Activated CD8-positive, alpha-beta memory T cell treated with anti-CD3 and anti-CD28 coated beads for 24 hours (primary cell): ENCODE measurements around the gene FCN2.

Source experiments
- DNase-seq: peaks from one replicate; pipeline ENCODE4 v3.0.0-alpha.2; 2020

Gene FCN2

GRCh38 chr9:134913041-134913712, 32.6 kb downstream of the FCN2 start:
- peak; percentile 47 for DNase-seq

DNA sequence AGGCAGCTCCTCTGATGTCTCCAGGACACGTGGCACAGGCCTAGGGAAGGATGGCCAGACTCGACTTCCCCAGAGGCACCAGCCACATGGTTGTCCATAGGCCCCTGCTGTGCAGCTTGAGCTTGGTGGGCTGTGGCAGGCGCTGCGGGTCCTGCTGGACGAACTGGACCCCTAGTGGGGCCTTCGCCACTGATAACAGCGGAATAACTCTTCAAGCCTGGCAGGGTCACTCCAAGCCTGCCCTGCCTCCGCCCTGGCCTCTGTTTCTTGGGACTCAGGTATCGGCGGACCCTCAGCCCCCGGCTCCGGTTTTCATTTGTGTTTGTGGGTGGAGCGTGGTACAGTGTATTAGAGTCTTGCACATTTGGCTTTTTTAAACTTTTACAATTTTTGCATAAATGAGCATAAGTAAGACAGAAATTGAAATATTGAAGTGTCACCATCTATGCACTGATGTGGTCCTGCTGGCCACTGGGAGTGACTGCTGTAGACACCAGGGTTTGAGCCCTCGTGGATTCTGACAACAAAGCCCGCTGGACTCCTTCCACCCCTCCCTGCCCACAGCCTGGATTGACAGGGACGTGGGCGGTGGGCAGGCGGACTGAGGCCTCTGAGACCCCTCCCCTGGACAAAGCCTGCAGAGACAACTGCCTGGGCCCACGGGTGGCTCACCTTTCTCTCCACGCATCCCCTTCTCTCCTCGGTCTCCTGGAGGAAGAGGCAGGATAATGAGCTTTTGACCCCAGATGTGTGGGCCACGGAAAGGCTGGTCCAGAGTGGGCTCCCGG, 33.3 kb downstream of the FCN2 start:
- DNase-seq: peak; percentile 43

GRCh38 chr9:134914501-134914834, 33.9 kb downstream of the FCN2 start:
- no peak for DNase-seq

DNA sequence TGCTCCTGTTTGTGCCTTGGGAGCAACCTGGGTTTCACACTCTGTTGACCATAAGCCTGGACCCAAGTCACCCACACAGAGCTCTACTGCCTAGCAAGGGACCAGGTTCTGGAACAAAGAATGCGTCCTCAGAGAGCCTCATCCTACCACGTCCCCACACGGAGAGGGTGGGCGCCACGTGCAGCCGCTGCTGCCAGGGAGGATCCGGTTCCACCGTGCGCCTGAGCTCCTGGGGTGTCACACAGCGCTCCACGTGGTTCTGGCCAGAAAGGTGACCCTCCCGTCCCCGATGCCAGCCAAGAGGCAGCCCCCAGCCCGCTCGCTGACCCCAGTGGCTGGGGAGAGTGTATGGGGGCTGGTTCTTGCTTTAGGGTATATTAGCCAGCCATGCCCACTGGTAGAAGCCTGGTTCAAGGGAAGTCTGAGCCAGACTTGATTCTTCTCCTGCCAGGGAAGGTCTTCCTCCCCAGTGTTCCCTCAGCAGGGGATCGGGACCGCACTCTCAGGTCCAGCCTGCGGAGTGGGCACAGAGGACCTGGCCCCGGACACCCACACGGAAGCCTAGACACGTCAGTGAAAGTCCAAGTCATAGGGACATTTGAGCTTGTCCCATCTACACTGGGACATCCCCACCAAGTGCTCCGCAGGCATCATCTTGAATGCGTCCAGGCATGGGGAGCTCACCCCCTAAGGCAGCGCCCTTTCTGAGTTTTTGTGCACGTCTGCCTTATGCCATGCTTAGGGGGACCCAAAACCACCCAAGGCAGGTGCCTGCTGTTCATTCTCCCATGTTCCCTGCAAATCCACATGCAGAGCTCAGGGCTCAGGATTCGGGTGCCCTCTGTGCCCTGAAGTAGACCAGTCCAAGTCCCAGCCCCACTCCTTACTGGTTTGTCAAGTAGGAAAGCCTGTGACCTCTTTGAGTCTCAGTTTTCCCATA, 34.7 kb downstream of the FCN2 start:
- no peak for DNase-seq

DNA sequence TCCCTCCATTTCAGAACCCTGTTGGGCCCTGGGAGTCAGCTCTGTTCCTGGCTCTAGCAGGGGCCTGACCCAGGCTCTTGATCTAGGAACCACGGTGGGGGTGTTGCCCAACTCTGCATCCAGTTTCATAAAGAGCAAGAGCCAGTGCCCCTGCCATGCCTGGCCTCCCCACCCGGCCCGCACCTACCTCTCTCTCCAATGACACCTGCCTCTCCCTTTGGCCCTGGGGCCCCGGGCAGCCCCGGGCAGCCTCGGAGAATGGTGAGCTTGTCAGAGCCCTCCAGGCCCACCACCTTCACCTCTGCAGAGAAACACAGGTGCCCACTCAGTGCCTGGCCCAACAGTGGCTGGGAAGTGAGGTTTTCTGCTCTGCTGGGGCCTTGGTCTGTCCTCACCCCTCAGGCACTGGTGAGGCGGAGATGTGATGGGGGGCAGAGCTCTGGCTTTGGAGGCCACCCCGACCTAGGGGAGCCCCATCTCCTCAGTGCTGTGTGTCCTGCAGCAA, 35.6 kb downstream of the FCN2 start:
- no peak for DNase-seq

GRCh38 chr9:134917431-134918373, 37.1 kb downstream of the FCN2 start, which contains the start of gene FCN1:
FCN1 (minus strand) TSS chr9:134917912; CDS start chr9:134917871, 41 bp downstream.
- DNase-seq: no peak

GRCh38 chr9:134918646-134919045, 38.0 kb downstream of the FCN2 start:
- no peak for DNase-seq

GRCh38 chr9:134919303-134919702, 38.7 kb downstream of the FCN2 start:
- no peak for DNase-seq

DNA sequence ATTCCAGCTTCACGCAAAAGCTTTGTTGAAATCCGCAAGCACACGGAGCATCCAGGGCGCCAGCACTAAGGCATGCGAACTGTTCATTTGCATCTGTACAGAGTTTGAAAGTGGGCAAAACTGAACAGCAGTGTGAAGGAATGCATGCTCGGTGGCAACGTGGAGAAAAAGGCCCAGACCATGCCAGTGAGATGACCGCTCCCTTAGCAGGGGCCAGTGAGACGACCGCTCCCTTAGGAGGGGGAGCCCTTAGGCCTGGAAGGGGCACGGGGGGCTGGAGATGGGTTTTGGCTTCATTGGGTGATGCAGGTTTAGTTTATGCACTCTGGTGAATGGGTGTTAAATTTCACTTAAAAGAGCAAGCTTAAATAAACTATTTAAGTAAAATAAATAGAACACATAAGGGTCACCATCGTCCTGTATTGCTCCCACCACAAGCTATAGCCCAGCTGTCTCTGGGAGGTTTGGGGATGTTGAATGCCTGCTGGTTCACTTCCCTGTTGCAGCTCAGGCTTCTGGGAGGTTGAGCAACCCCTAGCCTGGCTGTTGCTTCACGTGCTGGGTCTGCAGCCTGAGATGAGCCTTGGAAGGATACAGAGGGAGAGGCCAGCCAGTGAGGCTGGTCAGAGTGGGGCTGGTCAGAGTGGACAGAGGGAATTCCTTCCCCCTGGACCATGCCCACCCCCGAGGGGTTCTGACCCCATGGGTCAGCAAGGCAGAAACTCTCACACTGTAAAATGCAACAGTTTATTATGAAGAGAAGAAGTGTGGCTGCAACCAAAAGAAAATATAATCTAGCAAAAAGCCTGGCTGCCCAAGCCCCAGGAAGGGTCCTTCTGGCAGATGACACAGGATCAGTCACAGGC, 41.7 kb downstream of the FCN2 start:
- DNase-seq: no peak

GRCh38 chr9:134922932-134923240, 42.3 kb downstream of the FCN2 start:
- DNase-seq: no peak

GRCh38 chr9:134923466-134923865, 42.9 kb downstream of the FCN2 start:
- DNase-seq: no peak

DNA sequence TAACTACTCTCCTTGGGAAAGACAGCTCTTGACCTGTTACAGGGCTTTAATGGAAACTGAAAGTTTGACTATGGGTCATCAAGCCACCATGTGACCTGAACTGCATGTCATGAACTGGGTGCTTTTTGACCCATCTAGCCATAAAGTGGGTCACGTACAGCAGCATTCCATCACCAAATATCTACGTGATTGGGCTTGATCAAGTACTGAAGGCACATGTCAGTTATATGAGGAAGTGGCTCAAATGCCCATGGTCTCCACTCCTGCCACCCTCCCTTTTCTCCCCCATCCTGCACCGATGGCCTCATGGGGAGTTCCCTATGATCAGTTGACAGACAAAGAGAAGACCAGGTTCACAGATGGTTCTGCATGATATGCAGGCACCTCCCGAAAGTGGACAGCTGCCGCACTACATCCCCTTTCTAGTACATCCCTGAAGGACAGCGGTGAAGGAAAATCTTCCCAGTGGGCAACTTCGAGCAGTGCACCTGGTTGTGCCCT, 44.5 kb downstream of the FCN2 start:
- DNase-seq: no peak

GRCh38 chr9:134928436-134929192, 48.0 kb downstream of the FCN2 start:
- DNase-seq: no peak

GRCh38 chr9:134929193-134930158, 48.9 kb downstream of the FCN2 start:
- DNase-seq: no peak

DNA sequence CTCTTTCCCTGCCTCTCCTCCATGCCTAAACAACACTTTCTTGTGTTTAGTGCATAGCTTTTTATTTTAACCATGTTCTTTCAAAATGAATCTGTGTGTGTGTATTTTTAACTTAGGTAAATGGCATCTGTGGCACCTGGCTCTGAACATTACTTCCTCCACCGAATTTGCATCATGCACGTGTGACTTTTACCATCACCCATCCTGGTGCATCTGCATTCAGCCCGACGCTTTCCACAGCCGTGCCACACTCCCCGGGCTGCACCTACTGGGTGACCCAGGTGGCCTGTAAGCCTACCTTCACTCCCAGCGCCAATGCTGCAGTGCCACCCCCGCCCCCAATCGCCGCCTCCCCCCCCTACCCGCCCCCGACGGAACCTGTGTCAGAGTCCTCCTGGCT, 49.8 kb downstream of the FCN2 start:
- no peak for DNase-seq

GRCh38 chr9:134932171-134932570, 51.6 kb downstream of the FCN2 start:
- DNase-seq: no peak

- DNase-seq: no peak
These were observed 52.0 kb downstream of the FCN2 start for GRCh38 chr9:134932606-134933005.

DNA sequence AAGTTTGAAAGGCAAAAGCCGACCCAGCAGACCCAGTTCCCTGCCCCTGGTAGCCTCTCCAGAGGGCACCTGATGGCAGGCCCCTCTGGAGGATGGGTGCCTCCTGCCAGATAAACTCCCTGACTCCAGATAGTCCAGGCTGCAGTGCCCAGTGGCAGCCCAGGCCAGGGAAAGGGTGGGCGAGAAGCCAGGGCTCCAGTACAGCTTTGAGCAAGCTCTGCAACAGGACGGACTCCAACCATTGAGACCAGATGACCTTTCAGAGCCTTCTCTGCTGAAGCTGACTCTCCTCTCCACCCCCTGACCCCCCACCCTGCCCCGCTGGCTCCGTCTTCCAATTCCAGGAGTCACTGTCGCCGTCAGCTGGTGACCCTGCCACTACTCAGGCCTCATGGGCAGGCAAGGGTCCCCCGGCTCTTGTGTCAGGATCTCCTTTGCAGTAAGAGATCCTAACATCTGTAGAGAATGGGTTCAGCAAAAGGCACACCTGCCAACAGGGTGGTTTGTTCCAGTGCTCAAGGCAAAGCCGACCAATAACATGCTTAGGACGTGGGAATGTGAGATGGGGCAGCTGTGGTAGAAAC, 52.6 kb downstream of the FCN2 start:
- DNase-seq: no peak
